Aorta (tissue), 5 donors: ENCODE data around the gene TMEM45B. TPM values are rescaled to one million over a fixed set of nuclear protein-coding genes. Genes with fewer than 3 reads are reported as not detected.
"Not testable (repeated sequence)": the region's sequence is repeated elsewhere in the genome, so short reads cannot be mapped to it uniquely, and the experiment has no call there.

Experiments used
- ATAC-seq: fragments of 200-7000 bp; cut with Tn5 transposase; one replicate; pipeline ENCODE4 v1.9.1; 2022; ENCODE audit warnings: moderate library complexity; ENCODE audit not compliant: low FRiP score
- DNase-seq, 2 donors: peaks; one replicate each; pipeline ENCODE4 v3.0.0-alpha.2; 2020
- H3K27ac ChIP-seq, 2 donors: one replicate each; pipeline ENCODE4 v1.5.1; 2013; ENCODE audit warnings: low read length in 2 of 2, mild to moderate bottlenecking in 2 of 2, moderate library complexity in 2 of 2, control low read depth in 1 of 2, inconsistent platforms in 1 of 2, low read depth in 1 of 2
- H3K27me3 ChIP-seq, 2 donors: one replicate each; pipeline ENCODE4 v1.6.1; 2013; ENCODE audit warnings: control low read depth in 1 of 2, low read length in 1 of 2, mild to moderate bottlenecking in 1 of 2, moderate library complexity in 1 of 2; ENCODE audit not compliant: insufficient read depth in 2 of 2, control insufficient read depth in 1 of 2
- H3K36me3 ChIP-seq, 2 donors: one replicate each; pipeline ENCODE4 v1.6.1; 2013; ENCODE audit warnings: control low read depth in 1 of 2, low read length in 1 of 2, mild to moderate bottlenecking in 1 of 2; ENCODE audit not compliant: insufficient read depth in 2 of 2, control insufficient read depth in 1 of 2
- H3K4me1 ChIP-seq, 2 donors: one replicate each; pipeline ENCODE4 v1.6.1; 2013; ENCODE audit warnings: low read length in 2 of 2, control low read depth in 1 of 2, mild to moderate bottlenecking in 1 of 2, moderate library complexity in 1 of 2; ENCODE audit not compliant: insufficient read depth in 2 of 2, control insufficient read depth in 1 of 2
- H3K4me3 ChIP-seq, 2 donors: one replicate each; pipeline ENCODE4 v1.5.1; 2013; ENCODE audit warnings: low read length in 2 of 2, control low read depth in 1 of 2, mild to moderate bottlenecking in 1 of 2
- H3K9me3 ChIP-seq: one replicate; pipeline ENCODE4 v1.6.1; 2013; ENCODE audit warnings: mild to moderate bottlenecking, low read length; ENCODE audit not compliant: control insufficient read depth
- WGBS, 2 donors: extraction: QIAGEN DNeasy Blood & Tissue Kit; methylation state at CpG; one replicate each; pipeline ENCODE4 v1.1.7; 2013; 5-methylcytosine and 5-hydroxymethylcytosine counted together
- intact Hi-C, 2 donors: fragments of 100-400 bp; cut with DNase I; formaldehyde crosslinking; loops; one replicate each; pipeline versions ENCODE4 v1.14.2 to v1.15.0; 2022
- polyA plus RNA-seq, 2 donors: library from polyadenylated mRNA; stranded (reverse); fragments of 200-250 nt; gene quantifications; one replicate each; pipeline ENCODE4 v1.2.3, GENCODE V29; 2013
- total RNA-seq, 2 donors: library from RNA; stranded (reverse); fragmentation: NEBNext Ultra II Directional; extraction: Animal tissue kit (Norgen Biotek cat#: 25700); gene quantifications; one replicate each; pipeline ENCODE4 v1.2.1, GENCODE V29; 2021
- donor health status: healthy with polysubstance abuse.
- donor health status: Bipolar disorder and iron deficiency.
- donor health status: DM: no; HTN: no; CAD: no.
- donor health status: DM: no; HTN: no; CAD: no.
- donor health status: DM: yes; HTN: yes; CAD: no.

TMEM45B gene
- total and polyA plus RNA-seq, 4 donors, result 0.19 to 10.0 (median 0.72) TPM; not detected in 1

- 80 to 88% methylated on average over 2 of the region's 2 CpGs for WGBS, 2 donors
- Histone ChIP-seq H3K4me3 (no peak overlapping the region), H3K27ac (no peak overlapping the region), H3K4me1 (no peaks in the 10 kb centered on the region), H3K36me3 (no peaks in the 10 kb centered on the region), H3K27me3 (no peaks in the 10 kb centered on the region), H3K9me3 (peaks cover 5% of the 10 kb centered on the region)
- intact Hi-C loops, result no loop called here
- DNase-seq, result no peak
- no peak for ATAC-seq
Observed at GRCh38 chr11:129798212-129798611, 17.4 kb upstream of the TMEM45B start.

- H3K4me1 ChIP-seq, DNase-seq, H3K36me3 ChIP-seq, intact Hi-C loops, H3K27me3 ChIP-seq, H3K9me3 ChIP-seq, H3K4me3 ChIP-seq, H3K27ac ChIP-seq, ATAC-seq: not testable (repeated sequence)
- 42 to 46% methylated on average over 1 of the region's 1 CpG for WGBS, 2 donors
Observed at GRCh38 chr11:129800162-129800561, 15.5 kb upstream of the TMEM45B start.

GRCh38 chr11:129800655-129801054 lies 15.0 kb upstream of the TMEM45B start:
- Histone ChIP-seq H3K36me3 (no peaks in the 10 kb centered on the region), H3K9me3 (no peaks in the 10 kb centered on the region), H3K4me3 (no peak overlapping the region), H3K27me3 (no peaks in the 10 kb centered on the region), H3K4me1 (no peaks in the 10 kb centered on the region), H3K27ac (no peak overlapping the region)
- DNase-seq (no peak), ATAC-seq (no peak)
- intact Hi-C loops, result no loop called here

GRCh38 chr11:129803533-129803932 lies 12.1 kb upstream of the TMEM45B start:
- intact Hi-C loops, result no loop called here
- Histone ChIP-seq H3K27me3 (no peaks in the 10 kb centered on the region), H3K36me3 (no peaks in the 10 kb centered on the region), H3K9me3 (no peaks in the 10 kb centered on the region), H3K27ac (no peak overlapping the region), H3K4me3 (no peak overlapping the region), H3K4me1 (no peaks in the 10 kb centered on the region)
- DNase-seq (no peak), ATAC-seq (no peak)
- WGBS, 2 donors, result 78 to 80% methylated on average over 4 of the region's 4 CpGs

- Histone ChIP-seq H3K36me3 (no peaks in the 10 kb centered on the region), H3K4me1 (no peaks in the 10 kb centered on the region), H3K4me3 (no peak overlapping the region), H3K27ac (no peak overlapping the region), H3K27me3 (no peaks in the 10 kb centered on the region), H3K9me3 (no peaks in the 10 kb centered on the region)
- 64 to 65% methylated on average over 3 of the region's 3 CpGs for WGBS, 2 donors
- no peak for ATAC-seq
- DNase-seq, result no peak
- intact Hi-C loops, result no loop called here
Observed at GRCh38 chr11:129804012-129804411, 11.6 kb upstream of the TMEM45B start.

- H3K4me3 ChIP-seq, H3K36me3 ChIP-seq, H3K9me3 ChIP-seq, H3K27ac ChIP-seq, DNase-seq, intact Hi-C loops, H3K4me1 ChIP-seq, ATAC-seq, H3K27me3 ChIP-seq: not testable (repeated sequence)
- 86 to 90% methylated on average over 2 of the region's 2 CpGs for WGBS, 2 donors
Observed at GRCh38 chr11:129808241-129808640, 7.4 kb upstream of the TMEM45B start.

GRCh38 chr11:129813231-129813791 lies 2.3 kb upstream of the TMEM45B start:
- Histone ChIP-seq H3K27ac (no peak overlapping the region), H3K36me3 (no peaks in the 10 kb centered on the region), H3K4me1 (no peaks in the 10 kb centered on the region), H3K9me3 (peaks cover 1% of the 10 kb centered on the region), H3K4me3 (no peak overlapping the region), H3K27me3 (no peaks in the 10 kb centered on the region)
- intact Hi-C loops, result no loop called here
- 80 to 88% methylated on average over 12 of the region's 12 CpGs for WGBS, 2 donors
- ATAC-seq, result no peak
- DNase-seq, result no peak

- H3K27me3 ChIP-seq, result no peaks in the 10 kb centered on the region
- no peak overlapping the region for H3K27ac ChIP-seq
Observed at GRCh38 chr11:129814244-129815014, 1.2 kb upstream of the TMEM45B start.

GRCh38 chr11:129817534-129818051 lies 1.9 kb downstream of the TMEM45B start:
- Histone ChIP-seq H3K27me3 (no peaks in the 10 kb centered on the region), H3K27ac (no peak overlapping the region), H3K4me1 (no peaks in the 10 kb centered on the region), H3K9me3 (peaks cover 1% of the 10 kb centered on the region), H3K36me3 (no peaks in the 10 kb centered on the region), H3K4me3 (no peak overlapping the region)
- ATAC-seq, result no peak
- WGBS, 2 donors, result 71 to 74% methylated on average over 1 of the region's 1 CpG
- DNase-seq, result no peak
- intact Hi-C loops, result no loop called here

More at GRCh38 chr11:129814244-129815014, 1.2 kb upstream of the TMEM45B start:
- 87 to 89% methylated on average over 24 of the region's 24 CpGs for WGBS, 2 donors
- DNase-seq (no peak), ATAC-seq (no peak)
- intact Hi-C loops, result no loop called here
- Histone ChIP-seq H3K36me3 (no peaks in the 10 kb centered on the region), H3K4me1 (no peaks in the 10 kb centered on the region), H3K4me3 (no peak overlapping the region), H3K9me3 (peaks cover 1% of the 10 kb centered on the region)
